Muscle of arm (tissue), 12 donors: Measurements from ENCODE around the gene UNC13C. TPM values are rescaled to one million over a fixed set of nuclear protein-coding genes. Genes with fewer than 3 reads are reported as not detected.
A peak's percentile ranks its signal among the peaks of the same experiment; 100 is the strongest.

Experiments used
- DNase-seq: peaks from one replicate; pipeline ENCODE4 v3.0.0-alpha.2; 2013
- polyA plus RNA-seq, 12 donors: library from polyadenylated mRNA; unstranded; fragments of 120-200 nt; gene quantifications; one replicate each; pipeline ENCODE4 v1.2.1, GENCODE V29; 2013; ENCODE audit not compliant: insufficient read length in 12 of 12

The UNC13C gene
- polyA plus RNA-seq, 12 donors = 1.0 to 6.4 (median 3.5) TPM; not detected in 1

GRCh38 chr15:54017959-54018358, 39.7 kb downstream of the UNC13C start:
- no peak for DNase-seq

- no peak for DNase-seq
Observed at GRCh38 chr15:54026258-54026657, 48.0 kb downstream of the UNC13C start.

- DNase-seq = no peak
Observed at GRCh38 chr15:54026891-54027290, 48.6 kb downstream of the UNC13C start.

- no peak for DNase-seq
Observed at GRCh38 chr15:54029081-54029480, 50.8 kb downstream of the UNC13C start.

DNA sequence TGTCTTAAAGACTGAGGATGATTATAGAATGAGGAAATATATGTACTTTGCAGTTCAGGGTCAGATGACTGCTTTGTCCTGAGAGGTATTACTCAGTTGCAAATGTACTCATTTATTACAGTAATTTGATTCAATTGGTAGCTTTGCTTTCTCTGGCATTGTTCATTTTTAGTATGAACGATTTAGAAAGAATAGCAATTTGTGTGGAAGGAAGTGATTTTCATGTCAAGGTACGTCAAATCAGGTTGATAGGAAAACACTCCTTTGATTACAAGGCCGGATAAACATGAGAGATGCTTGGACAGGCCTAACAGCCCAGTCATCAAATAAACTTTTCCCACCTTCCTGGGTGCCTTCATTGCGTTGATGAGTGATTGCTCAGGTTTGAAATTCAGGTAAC, 53.8 kb downstream of the UNC13C start:
- no peak for DNase-seq

DNA sequence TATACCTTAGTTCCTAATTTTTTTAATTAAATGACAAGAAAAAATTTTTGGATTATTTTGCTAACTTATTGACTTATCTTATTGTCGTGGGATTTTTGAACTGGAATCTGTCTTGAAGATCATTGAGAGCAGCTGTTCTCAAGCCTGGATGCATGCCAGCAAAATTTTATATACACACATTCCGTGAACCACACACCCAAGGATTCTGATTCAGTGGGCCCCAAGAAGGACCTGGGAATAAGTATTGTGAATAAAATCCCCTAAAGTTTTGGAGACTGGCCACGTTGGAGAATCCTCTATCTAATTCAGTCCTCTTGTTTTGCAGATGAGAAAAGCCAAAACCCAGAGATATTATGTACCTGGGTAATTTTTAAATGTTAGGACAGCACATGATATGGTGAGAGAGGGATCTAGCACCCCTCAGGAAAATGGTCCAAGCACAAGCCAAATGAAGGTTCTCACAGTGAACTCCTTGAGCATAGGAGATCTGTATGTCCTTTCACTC, 55.2 kb downstream of the UNC13C start:
- peak; percentile 60 for DNase-seq

GRCh38 chr15:54033869-54034458, 55.7 kb downstream of the UNC13C start:
- peak; percentile 63 for DNase-seq

- DNase-seq = no peak
Observed at GRCh38 chr15:54035616-54036015, 57.4 kb downstream of the UNC13C start.

DNA sequence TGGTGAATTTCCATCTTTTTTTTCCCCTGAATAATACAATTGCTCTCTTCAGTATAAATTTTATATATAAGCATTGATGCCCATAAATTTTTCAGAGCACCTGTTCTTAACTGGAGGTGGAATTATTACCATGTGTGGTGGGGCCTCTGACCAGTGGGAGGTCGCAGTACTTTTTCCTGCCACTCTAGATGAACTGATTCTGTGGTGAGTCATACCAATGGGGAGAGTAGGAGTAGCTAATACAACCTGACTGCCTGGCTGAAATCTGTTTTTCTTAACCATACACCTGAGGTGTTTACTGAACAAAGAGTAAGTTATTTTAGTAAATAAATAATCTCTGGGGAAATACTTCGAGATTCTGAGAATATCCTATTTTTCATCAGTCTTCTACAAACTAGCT, 67.2 kb downstream of the UNC13C start:
- DNase-seq = no peak

- no peak for DNase-seq
Observed at GRCh38 chr15:54046093-54046492, 67.9 kb downstream of the UNC13C start.

DNA sequence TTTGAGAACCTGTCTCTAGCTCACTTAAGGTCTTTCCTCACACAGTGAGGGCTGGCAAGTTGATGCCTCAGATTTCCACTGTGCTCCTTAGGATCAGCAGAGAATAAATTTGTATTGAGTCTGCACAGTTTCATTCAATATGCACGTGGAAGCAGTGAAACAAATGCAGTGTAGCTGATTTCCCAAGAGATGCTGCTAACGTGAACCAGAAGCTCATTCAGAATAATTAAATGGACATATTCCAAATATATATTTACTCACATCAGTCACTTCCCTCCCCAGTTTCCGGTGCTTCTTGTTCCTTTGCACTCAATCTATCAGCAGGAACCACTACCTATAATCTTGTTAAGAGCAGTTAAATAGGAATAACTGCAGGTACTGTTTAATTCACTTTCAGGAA, 86.1 kb downstream of the UNC13C start:
- DNase-seq = peak; percentile 14

DNA sequence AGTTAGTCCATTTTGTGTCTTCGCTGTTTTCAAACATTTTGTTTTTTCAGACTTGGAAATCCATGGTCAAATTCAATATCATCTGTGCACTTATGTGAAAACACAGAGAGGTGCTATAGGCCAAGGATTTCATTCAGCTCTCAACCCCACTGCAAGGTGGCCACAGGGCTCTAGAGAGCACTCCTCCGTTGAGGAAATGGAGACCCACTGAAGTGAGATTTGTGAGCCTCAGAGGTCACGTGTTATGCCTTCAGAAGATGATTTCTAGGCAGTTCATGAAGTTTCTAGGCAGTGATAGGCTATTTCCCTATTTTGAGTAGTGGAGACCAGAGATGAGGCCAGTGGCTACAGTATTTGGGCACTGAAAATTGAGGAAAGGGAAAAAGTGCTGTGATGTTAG, 88.2 kb downstream of the UNC13C start:
- no peak for DNase-seq

DNA sequence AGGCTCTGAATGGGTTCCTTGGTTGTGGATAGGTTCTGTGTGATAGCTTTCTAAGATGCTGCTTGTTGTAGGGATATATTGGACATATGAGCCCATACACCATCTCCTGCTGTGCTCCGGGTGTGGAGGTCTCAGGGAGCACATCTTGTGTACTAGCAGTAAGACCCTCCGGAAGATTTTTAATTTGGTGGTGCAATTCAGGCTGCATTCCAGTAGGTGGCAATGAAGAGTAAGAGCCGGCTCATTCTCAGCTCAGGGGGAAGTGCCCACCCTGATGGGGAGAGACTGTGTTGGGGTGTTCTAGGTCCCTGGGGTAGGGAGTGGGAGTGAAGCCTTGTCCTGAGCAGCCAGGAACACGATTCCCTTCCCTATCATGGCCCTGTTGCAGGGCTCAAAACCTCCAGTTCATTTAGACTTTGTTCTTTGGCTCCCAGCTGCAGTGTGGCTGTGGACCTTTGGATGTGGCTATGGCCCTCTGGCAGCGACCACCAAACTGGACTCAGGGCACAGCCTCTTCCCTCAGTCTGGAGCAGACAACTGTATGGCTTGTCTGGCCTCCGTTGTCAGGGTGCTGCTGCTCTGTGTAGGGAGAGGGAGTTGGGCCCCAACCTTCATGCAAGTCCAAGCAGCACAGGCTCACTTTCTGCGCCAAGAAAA, 104.7 kb downstream of the UNC13C start:
- no peak for DNase-seq

GRCh38 chr15:54083501-54083900, 105.3 kb downstream of the UNC13C start:
- DNase-seq = no peak

- DNase-seq = peak; percentile 34
Observed at GRCh38 chr15:54083991-54084390, 105.8 kb downstream of the UNC13C start.

DNA sequence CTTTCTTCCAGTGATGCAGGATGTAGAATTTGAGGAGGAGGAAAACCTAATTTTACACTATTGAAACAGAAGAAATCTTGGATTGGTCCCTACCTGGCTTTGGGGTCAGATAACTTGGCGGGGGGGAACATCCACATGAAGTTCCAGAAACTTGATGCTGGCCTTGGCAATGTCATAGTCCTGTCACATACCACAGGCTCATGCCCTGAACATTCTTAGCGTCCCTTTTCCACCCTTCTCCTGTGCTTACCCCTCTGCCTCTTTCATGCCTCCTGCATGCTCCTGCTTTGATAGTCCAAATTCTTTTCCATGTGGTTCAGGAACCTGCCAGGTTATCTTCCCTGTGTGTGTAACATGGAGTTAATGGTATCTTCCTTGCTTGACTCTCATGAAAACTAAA, 110.6 kb downstream of the UNC13C start:
- no peak for DNase-seq

- DNase-seq = no peak
Observed at GRCh38 chr15:54089776-54090175, 111.5 kb downstream of the UNC13C start.

DNA sequence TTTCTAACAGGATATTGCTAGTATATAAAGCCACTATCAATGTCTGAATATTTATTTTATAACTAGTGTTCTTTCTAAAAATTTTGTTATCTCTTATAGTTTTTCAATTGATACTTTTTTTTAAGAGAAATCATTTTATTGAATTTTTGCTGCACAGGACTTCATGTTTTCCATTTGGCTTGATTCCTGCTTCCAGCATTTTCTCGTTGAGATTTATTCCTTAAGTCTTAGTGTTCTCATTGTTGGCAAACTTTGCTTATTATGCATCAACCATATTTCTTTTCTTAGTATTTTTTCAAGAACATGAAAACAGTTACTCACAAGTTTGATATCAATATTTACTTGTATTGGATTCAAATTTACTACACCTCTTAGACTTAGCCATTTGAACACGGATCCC, 113.4 kb downstream of the UNC13C start:
- peak; percentile 15 for DNase-seq

DNA sequence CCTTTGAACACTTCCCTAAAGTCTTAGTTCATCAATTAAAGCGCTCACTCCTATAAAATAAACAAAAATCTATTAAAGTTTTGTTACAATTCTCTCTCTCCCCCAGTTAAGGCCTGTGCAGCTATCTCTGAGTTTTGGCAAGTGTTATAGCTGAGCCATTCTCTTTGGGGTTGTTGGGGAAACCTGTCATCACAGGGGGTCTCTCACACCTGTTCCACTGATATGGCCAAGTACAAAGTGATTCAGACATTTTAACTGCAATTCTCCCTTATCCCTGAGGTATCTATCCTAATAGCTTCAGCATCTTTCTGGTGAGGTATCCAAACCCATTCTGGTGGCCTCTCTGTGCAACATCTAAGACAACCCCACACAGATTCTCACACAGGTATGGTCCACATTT, 116.4 kb downstream of the UNC13C start:
- DNase-seq = no peak

DNA sequence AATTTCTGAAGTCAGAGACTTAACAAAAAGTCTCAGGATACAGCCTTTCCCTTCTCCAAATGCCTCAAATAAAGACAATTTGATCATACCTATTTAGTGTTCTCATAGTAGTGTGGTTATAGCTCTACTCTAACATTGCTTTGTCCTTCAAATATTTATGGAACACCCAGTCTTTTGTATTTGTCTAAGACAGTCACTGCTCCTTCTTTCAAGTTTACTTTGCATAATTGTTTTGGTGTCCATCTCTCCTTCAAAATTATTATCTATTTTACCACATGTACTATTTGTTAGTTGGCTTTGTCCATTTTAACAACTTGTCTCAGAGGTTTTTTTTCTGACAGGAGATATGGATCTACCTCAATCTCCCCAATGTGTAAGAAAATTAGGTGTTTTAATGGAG, 118.8 kb downstream of the UNC13C start:
- DNase-seq = no peak

GRCh38 chr15:54099010-54099409, 120.8 kb downstream of the UNC13C start:
- no peak for DNase-seq

DNA sequence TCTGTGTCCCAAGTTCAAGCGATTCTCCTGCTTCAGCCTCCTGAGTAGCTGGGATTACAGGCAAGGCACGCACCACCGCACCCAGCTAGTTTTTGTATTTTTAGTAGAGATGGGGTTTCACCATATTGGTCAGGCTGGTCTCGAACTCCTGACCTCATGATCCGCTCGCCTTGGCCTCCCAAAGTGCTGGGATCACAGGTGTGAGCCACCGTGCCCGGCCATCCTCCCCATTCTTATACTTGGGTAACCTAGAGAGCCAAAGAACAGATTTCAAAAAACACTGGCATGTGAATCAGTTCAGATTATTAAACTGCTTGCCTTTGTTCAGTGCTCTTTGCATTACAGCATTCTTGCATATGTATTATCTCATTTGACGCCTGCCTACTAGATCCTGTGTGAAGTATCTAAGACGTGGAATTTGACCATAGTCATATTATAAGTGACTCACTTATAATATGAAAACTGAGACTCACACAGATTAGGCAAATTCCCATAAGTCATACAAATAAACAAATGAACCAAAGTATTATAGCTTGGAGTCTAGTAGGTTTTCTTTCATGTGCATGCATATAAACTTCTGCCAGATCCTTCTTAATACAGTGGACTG, 123.5 kb downstream of the UNC13C start:
- no peak for DNase-seq

DNA sequence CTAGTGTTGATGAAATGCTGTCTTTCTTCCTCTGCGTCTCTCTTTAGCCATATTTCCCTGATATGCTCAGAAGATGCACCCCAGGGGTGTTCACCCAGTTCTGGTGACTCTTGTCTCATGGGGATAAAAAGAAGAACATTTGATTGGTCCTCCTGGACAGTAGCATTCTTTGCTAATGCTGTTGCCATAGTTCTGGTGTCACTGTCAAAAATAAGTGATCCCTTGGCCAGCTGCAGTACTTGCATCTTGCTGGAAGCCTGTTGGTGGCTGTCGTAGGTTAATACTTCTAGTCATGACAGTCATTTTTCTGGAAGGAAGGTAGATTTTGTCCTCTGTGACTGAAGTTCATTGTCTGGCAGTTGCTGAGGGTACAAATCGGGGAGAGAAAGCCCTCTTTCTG, 124.5 kb downstream of the UNC13C start:
- DNase-seq = no peak
